Measurements from ENCODE around the gene EIF2S2. TPM values are rescaled to one million over a fixed set of nuclear protein-coding genes. Genes with fewer than 3 reads are reported as not detected.

Gene EIF2S2
- total and polyA plus RNA-seq, 2 donors (not counting 1 experiment from before 2014, with no cell fraction given), result 11.3 to 26.4 TPM

DNA sequence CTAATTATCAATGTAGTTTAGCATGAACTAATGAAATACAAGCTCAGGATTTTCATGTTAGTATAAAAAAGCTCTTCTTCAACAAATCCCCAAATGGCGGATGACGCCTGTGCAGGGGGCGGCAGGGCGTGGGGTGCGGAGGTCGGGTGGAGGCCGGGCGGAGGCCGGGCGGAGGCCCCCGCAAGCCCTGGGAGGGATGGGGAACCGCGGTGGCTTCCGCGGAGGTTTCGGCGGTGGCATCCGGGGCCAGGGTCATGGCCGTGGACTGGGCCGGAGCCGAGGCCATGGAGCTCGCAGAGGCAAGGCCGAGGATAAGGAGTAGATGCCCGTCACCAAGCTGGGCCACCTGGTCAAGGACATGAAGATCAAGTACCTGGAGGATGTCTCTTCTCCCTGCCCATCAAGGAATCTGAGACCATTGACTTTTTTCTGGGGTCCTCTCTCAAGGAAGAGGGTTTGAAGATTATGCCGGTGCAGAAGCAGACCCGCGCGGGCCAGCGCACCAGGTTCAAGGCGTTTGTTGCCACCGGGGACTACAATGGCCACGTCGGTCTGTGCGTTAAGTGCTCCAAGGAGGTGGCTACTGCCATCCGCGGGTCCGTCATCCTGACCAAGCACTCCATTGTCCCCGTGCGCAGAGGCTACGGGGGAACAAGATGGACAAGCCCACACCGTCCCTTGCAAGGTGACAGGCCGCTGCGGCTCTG lies 10.4 kb upstream of the EIF2S2 start:
- CTCF ChIA-PET, result interaction anchor here (1.2 kb wide), 1 partner anchor 257 kb away, joined by 3 read pairs; no protein-coding TSS in a partner anchor
- TF ChIP-seq EZH2 (IDR thresholded peaks at IDR 0.05; ENCODE audit: borderline replicate concordance, insufficient read depth, low read depth, low read length, poor library complexity, severe bottlenecking), result no peak
- TF ChIP-seq, protein P1, sequence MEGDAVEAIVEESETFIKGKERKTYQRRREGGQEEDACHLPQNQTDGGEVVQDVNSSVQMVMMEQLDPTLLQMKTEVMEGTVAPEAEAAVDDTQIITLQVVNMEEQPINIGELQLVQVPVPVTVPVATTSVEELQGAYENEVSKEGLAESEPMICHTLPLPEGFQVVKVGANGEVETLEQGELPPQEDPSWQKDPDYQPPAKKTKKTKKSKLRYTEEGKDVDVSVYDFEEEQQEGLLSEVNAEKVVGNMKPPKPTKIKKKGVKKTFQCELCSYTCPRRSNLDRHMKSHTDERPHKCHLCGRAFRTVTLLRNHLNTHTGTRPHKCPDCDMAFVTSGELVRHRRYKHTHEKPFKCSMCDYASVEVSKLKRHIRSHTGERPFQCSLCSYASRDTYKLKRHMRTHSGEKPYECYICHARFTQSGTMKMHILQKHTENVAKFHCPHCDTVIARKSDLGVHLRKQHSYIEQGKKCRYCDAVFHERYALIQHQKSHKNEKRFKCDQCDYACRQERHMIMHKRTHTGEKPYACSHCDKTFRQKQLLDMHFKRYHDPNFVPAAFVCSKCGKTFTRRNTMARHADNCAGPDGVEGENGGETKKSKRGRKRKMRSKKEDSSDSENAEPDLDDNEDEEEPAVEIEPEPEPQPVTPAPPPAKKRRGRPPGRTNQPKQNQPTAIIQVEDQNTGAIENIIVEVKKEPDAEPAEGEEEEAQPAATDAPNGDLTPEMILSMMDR (IDR thresholded peaks at IDR 0.05), result no peak

DNA sequence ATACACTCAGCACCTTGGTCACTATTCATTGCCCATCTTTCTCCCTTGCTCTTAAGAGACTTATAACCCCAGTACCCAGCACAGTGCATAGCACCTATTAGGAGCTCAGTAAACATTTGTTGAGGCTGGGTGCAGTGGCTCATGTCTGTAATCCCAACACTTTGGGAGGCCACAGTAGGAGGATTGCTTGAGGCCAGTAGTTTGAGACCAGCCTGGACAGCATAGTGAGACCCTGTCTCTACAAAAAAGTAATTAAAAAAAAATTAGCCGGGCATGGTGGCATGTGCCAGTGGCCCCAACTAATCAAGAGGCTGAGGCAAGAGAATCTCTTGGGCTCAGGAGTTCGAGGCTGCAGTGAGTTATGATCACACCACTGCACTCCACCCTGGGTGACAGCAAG lies 8.2 kb upstream of the EIF2S2 start:
- 100% methylated on average over 1 of the region's 2 CpGs for WGBS (ENCODE audit: insufficient coverage)
- H3K27ac ChIP-seq (ENCODE audit: low read length in 2 of 2), result no peak overlapping the region
- CTCF ChIA-PET, result interaction anchor here (0.9 to 1.2 kb wide), 2 partner anchors 9 to 39 kb away, joined by 3 to 4 read pairs; no protein-coding TSS in a partner anchor
- Mint-ChIP-seq H3K4me3 (no peak overlapping the region), H3K27ac (no peak overlapping the region), H3K9me3 (ENCODE audit: insufficient read depth) (no peaks in the 10 kb centered on the region), H3K4me1 (peaks cover 10% of the 10 kb centered on the region), H3K27me3 (peaks cover 6% of the 10 kb centered on the region)
- ATAC-seq (ENCODE audit: low read depth), result no peak
- H2AFZ ChIP-seq (ENCODE audit: insufficient read depth, low read depth, low read length, poor library complexity, severe bottlenecking), result no peak overlapping the region
- H3K79me2 ChIP-seq (ENCODE audit: control insufficient read depth, insufficient read depth, low read length), result no peaks in the 10 kb centered on the region
- peaks cover 0 to 3% (median 0%) of the 10 kb centered on the region in 4 experiments for H3K27me3 ChIP-seq (replicated peaks in 1 of 4; ENCODE audit: control extremely low read depth in 1 of 4, control insufficient read depth in 3 of 4, insufficient read depth in 4 of 4, low read length in 3 of 4)
- H3K36me3 ChIP-seq (replicated peaks in 1 of 2; ENCODE audit: control extremely low read depth in 1 of 2, control insufficient read depth in 1 of 2, extremely low read depth in 1 of 2, insufficient read depth in 2 of 2, low read length in 1 of 2), result no peaks in the 10 kb centered on the region
- H4K20me1 ChIP-seq (ENCODE audit: control insufficient read depth, insufficient read depth, low read length, poor library complexity, severe bottlenecking), result no peaks in the 10 kb centered on the region
- intact Hi-C loops (cut with micrococcal nuclease), result no loop called here
- no peaks in the 10 kb centered on the region for H3K9me3 ChIP-seq (ENCODE audit: control extremely low read depth in 1 of 3, control insufficient read depth in 2 of 3, insufficient read depth in 1 of 3, low read length in 2 of 3)
- POLR2A ChIA-PET, result no interaction called here
- H3K4me1 ChIP-seq (ENCODE audit: control insufficient read depth in 2 of 2, insufficient read depth in 2 of 2, low read length in 2 of 2), result peaks cover 5 to 7% of the 10 kb centered on the region in 2 donors
- H3K4me2 ChIP-seq (replicated peaks; ENCODE audit: low read depth, low read length, poor library complexity, severe bottlenecking), result no peak overlapping the region
- no peak for TF ChIP-seq EZH2 (IDR thresholded peaks at IDR 0.05; ENCODE audit: borderline replicate concordance, insufficient read depth, low read depth, low read length, poor library complexity, severe bottlenecking)
- TF ChIP-seq, protein P1 (IDR thresholded peaks at IDR 0.05), result no peak
- H3K4me3 ChIP-seq (ENCODE audit: control extremely low read depth in 1 of 5, extremely low read depth in 1 of 5, insufficient read depth in 1 of 5, low read depth in 2 of 5, low read length in 4 of 5), result no peak overlapping the region
- DNase-seq, result no peak
- no peak overlapping the region for H3K9ac ChIP-seq (ENCODE audit: low read length)

More for the DNA sequence above, 10.4 kb upstream of the EIF2S2 start:
- no peak overlapping the region for H3K27ac Mint-ChIP-seq
- no peak overlapping the region for H3K4me3 ChIP-seq (ENCODE audit: control extremely low read depth in 1 of 5, extremely low read depth in 1 of 5, insufficient read depth in 1 of 5, low read depth in 2 of 5, low read length in 4 of 5)
- H4K20me1 ChIP-seq (ENCODE audit: control insufficient read depth, insufficient read depth, low read length, poor library complexity, severe bottlenecking), result no peaks in the 10 kb centered on the region
- no peak overlapping the region for H2AFZ ChIP-seq (ENCODE audit: insufficient read depth, low read depth, low read length, poor library complexity, severe bottlenecking)
- no peak overlapping the region for H3K9ac ChIP-seq (ENCODE audit: low read length)
- H3K4me1 ChIP-seq (ENCODE audit: control insufficient read depth in 2 of 2, insufficient read depth in 2 of 2, low read length in 2 of 2), result peaks cover 5 to 7% of the 10 kb centered on the region in 2 donors
- peaks cover 0 to 3% (median 0%) of the 10 kb centered on the region in 4 experiments for H3K27me3 ChIP-seq (replicated peaks in 1 of 4; ENCODE audit: control extremely low read depth in 1 of 4, control insufficient read depth in 3 of 4, insufficient read depth in 4 of 4, low read length in 3 of 4)
- ATAC-seq (ENCODE audit: low read depth) (no peak), DNase-seq (no peak)
- H3K4me3 Mint-ChIP-seq, result no peak overlapping the region
- H3K79me2 ChIP-seq (ENCODE audit: control insufficient read depth, insufficient read depth, low read length), result no peaks in the 10 kb centered on the region
- H3K27ac ChIP-seq (ENCODE audit: low read length in 2 of 2), result no peak overlapping the region
- POLR2A ChIA-PET, result no interaction called here
- H3K9me3 ChIP-seq (ENCODE audit: control extremely low read depth in 1 of 3, control insufficient read depth in 2 of 3, insufficient read depth in 1 of 3, low read length in 2 of 3), result no peaks in the 10 kb centered on the region
- intact Hi-C loops (cut with micrococcal nuclease), result no loop called here
- H3K4me2 ChIP-seq (replicated peaks; ENCODE audit: low read depth, low read length, poor library complexity, severe bottlenecking), result no peak overlapping the region
- H3K36me3 ChIP-seq (replicated peaks in 1 of 2; ENCODE audit: control extremely low read depth in 1 of 2, control insufficient read depth in 1 of 2, extremely low read depth in 1 of 2, insufficient read depth in 2 of 2, low read length in 1 of 2), result no peaks in the 10 kb centered on the region
- no peaks in the 10 kb centered on the region for H3K9me3 Mint-ChIP-seq (ENCODE audit: insufficient read depth)
- H3K27me3 Mint-ChIP-seq, result peaks cover 10% of the 10 kb centered on the region
- WGBS (ENCODE audit: insufficient coverage), result 96% methylated on average over 39 of the region's 43 CpGs
- H3K4me1 Mint-ChIP-seq, result peaks cover 10% of the 10 kb centered on the region
